Gastrocnemius medialis (tissue), 4 donors: Measurements from ENCODE around the gene ZNF318. TPM values are rescaled to one million over a fixed set of nuclear protein-coding genes. Genes with fewer than 3 reads are reported as not detected.

ENCODE experiments used
- ATAC-seq, 2 donors: fragments of 150-250 bp; one replicate each; pipeline ENCODE4 v1.9.1; 2016
- DNase-seq, 2 donors: peaks; one replicate each; pipeline ENCODE4 v3.0.0-alpha.2; 2019
- H3K27ac ChIP-seq, 4 donors: fragments of 200-600 bp; sonication (generic); 1 replicate in 1 of 4; 2 replicates in 3 of 4; pipeline ENCODE4 v1.5.1; 2016 to 2018; ENCODE audit warnings: mild to moderate bottlenecking in 2 of 4, moderate library complexity in 1 of 4
- H3K27me3 ChIP-seq, 3 donors: fragments of 200-600 bp; sonication (generic) in 2 of 3; 1 replicate in 1 of 3; 2 replicates in 2 of 3; pipeline versions ENCODE4 v1.5.1 to v1.6.0; 2016 to 2019; ENCODE audit warnings: mild to moderate bottlenecking in 1 of 3, moderate library complexity in 1 of 3
- H3K36me3 ChIP-seq, 2 donors: fragments of 200-600 bp; sonication (generic) in 1 of 2; one replicate each; pipeline ENCODE4 v1.5.1; 2017 to 2018
- H3K4me1 ChIP-seq, 2 donors: fragments of 200-600 bp; sonication (generic) in 1 of 2; one replicate each; pipeline ENCODE4 v1.5.1; 2016 to 2017; ENCODE audit warnings: mild to moderate bottlenecking in 2 of 2
- H3K4me3 ChIP-seq, 4 donors: fragments of 200-600 bp; sonication (generic) in 3 of 4; 1 replicate in 1 of 4; 2 replicates in 3 of 4; pipeline ENCODE4 v1.5.1; 2016 to 2019; ENCODE audit warnings: mild to moderate bottlenecking in 2 of 4
- H3K9me3 ChIP-seq, 3 donors: fragments of 200-600 bp; sonication (generic) in 2 of 3; 1 replicate in 1 of 3; 2 replicates in 2 of 3; pipeline ENCODE4 v1.5.1; 2016 to 2019
- CTCF ChIP-seq, 5 experiments: fragments of 450-650 bp in 3 of 5; fragments of 200-600 bp in 2 of 5; sonication (generic) in 2 of 5; IDR thresholded peaks in 4 of 5; conservative IDR thresholded peaks in 1 of 5; 1 replicate in 4 of 5; 2 replicates in 1 of 5; pipeline ENCODE4 v1.5.1; 2016 to 2019; ENCODE audit warnings: antibody characterized with exemption in 5 of 5, mild to moderate bottlenecking in 3 of 5, moderate library complexity in 3 of 5
- POLR2A ChIP-seq, 2 donors: fragments of 450-650 bp; IDR thresholded peaks; one replicate each; pipeline ENCODE4 v1.6.1; 2017; ENCODE audit warnings: antibody characterized with exemption in 2 of 2, mild to moderate bottlenecking in 2 of 2, moderate library complexity in 2 of 2
- in situ Hi-C, 4 donors: fragments of 200-750 bp; cut with MboI; loops; one replicate each; pipeline versions ENCODE4 v1.15.0 to v1.8.0; 2017; ENCODE audit warnings: low sequenced_read_pairs in 4 of 4
- intact Hi-C: fragments of 100-400 bp; cut with DNase I; formaldehyde crosslinking; loops from one replicate; pipeline ENCODE4 v1.15.1; 2023; ENCODE audit warnings: low total_unique reads
- total RNA-seq, 4 donors: library from RNA; depleted of rRNA; stranded (reverse); fragments of >200 nt; gene quantifications; one replicate each; pipeline versions ENCODE4 v1.1.0 to v1.2.3, GENCODE V29; 2016

Gene ZNF318
- total RNA-seq, 4 donors from 2014 or later = 9.9 to 13.8 (median 12.4) TPM

DNA sequence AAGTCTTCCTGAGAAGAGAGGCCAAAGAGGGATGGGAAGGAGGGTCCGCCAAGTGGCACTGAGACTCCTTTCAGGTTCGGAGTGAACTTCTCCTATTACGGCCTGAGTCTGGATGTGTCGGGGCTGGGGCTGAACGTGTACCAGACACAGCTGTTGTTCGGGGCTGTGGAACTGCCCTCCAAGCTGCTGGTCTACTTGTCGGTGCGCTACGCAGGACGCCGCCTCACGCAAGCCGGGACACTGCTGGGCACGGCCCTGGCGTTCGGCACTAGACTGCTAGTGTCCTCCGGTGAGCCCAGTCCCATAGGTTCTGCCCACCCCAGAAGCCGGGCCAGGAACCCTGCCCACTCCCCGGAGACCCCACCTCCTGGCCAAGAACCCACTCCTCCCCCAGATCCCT lies 67.3 kb downstream of the ZNF318 start:
- intact Hi-C loops (no loop called here), in situ Hi-C loops (no loop called here)
- TF ChIP-seq CTCF (IDR thresholded peaks at IDR 0.05 in 4 of 5, conservative IDR thresholded peaks at IDR 0.05 in 1 of 5) (no peak), POLR2A (IDR thresholded peaks at IDR 0.05) (no peak)
- Histone ChIP-seq H3K4me3 (no peak overlapping the region), H3K9me3 (no peaks in the 10 kb centered on the region), H3K4me1 (no peaks in the 10 kb centered on the region), H3K27me3 (peaks cover 6 to 9% (median 7%) of the 10 kb centered on the region in 3 donors), H3K36me3 (no peaks in the 10 kb centered on the region), H3K27ac (no peak overlapping the region)
- ATAC-seq (no peak), DNase-seq (no peak)

DNA sequence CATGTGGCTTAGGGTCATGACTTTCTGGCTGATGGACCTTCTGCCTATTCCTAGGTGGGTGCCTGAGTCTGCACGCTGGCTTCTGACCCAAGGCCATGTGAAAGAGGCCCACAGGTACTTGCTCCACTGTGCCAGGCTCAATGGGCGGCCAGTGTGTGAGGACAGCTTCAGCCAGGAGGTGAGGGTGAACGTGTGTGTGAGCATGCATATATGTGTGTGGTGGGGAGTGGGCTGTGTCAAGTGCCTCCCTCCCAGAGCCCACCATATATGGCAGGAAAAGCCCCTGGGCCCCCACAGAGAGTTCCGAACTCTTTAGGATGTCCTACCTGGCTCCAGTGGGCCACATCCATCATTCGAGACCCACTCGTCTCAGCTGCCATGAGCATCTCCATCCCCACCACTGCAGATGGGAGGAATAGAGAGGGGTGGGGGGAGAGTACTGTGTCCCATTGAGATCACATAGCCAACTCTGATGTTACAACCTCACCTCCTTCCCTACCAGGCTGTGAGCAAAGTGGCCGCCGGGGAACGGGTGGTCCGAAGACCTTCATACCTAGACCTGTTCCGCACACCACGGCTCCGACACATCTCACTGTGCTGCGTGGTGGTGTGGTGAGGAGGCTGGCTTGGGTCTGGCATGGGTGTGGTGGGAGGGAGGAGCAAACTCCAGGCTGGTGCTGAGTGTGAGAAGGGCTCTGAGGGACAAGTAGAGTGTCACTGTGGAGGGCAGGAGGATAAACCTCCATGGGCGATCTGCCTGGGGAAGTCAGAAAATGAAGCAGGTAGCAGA lies 68.2 kb downstream of the ZNF318 start:
- Histone ChIP-seq H3K27me3 (peaks cover 5 to 9% (median 6%) of the 10 kb centered on the region in 3 donors), H3K36me3 (no peaks in the 10 kb centered on the region), H3K4me1 (no peaks in the 10 kb centered on the region), H3K9me3 (no peaks in the 10 kb centered on the region), H3K4me3 (no peak overlapping the region), H3K27ac (no peak overlapping the region)
- ATAC-seq (no peak), DNase-seq (no peak)
- intact Hi-C loops = no loop called here
- in situ Hi-C loops = no loop called here
- TF ChIP-seq CTCF (IDR thresholded peaks at IDR 0.05 in 4 of 5, conservative IDR thresholded peaks at IDR 0.05 in 1 of 5) (no peak), POLR2A (IDR thresholded peaks at IDR 0.05) (no peak)

GRCh38 chr6:43299338-43300293 lies 69.8 kb downstream of the ZNF318 start:
- Histone ChIP-seq H3K27me3 (peaks cover 5 to 9% (median 6%) of the 10 kb centered on the region in 3 donors), H3K9me3 (no peaks in the 10 kb centered on the region), H3K36me3 (no peaks in the 10 kb centered on the region), H3K27ac (no peak overlapping the region), H3K4me1 (no peaks in the 10 kb centered on the region), H3K4me3 (no peak overlapping the region)
- intact Hi-C loops (no loop called here), in situ Hi-C loops (no loop called here)
- TF ChIP-seq CTCF (IDR thresholded peaks at IDR 0.05 in 4 of 5, conservative IDR thresholded peaks at IDR 0.05 in 1 of 5) (no peak), POLR2A (IDR thresholded peaks at IDR 0.05) (no peak)
- DNase-seq = no peak
- no peak for ATAC-seq

GRCh38 chr6:43298565-43299337 lies 70.7 kb downstream of the ZNF318 start:
- H3K4me3 ChIP-seq = no peak overlapping the region
- H3K4me1 ChIP-seq = no peaks in the 10 kb centered on the region
- H3K36me3 ChIP-seq = no peaks in the 10 kb centered on the region
- in situ Hi-C loops = no loop called here
- intact Hi-C loops = no loop called here
- TF ChIP-seq POLR2A (IDR thresholded peaks at IDR 0.05) (no peak), CTCF (IDR thresholded peaks at IDR 0.05 in 4 of 5, conservative IDR thresholded peaks at IDR 0.05 in 1 of 5) (no peak)
- H3K27me3 ChIP-seq = peaks cover 5 to 9% (median 6%) of the 10 kb centered on the region in 3 donors
- no peaks in the 10 kb centered on the region for H3K9me3 ChIP-seq
- ATAC-seq (no peak), DNase-seq (no peak)
- no peak overlapping the region for H3K27ac ChIP-seq
